ENCODE measurements around the gene ZNF217. TPM values are rescaled to one million over a fixed set of nuclear protein-coding genes. Genes with fewer than 3 reads are reported as not detected.
"Not testable (repeated sequence)": the region's sequence is repeated elsewhere in the genome, so short reads cannot be mapped to it uniquely, and the experiment has no call there.

ZNF217 gene
- total RNA-seq, 1 donor from 2014 or later = 39.5 TPM

GRCh38 chr20:53626584-53626983, 32.9 kb upstream of the ZNF217 start:
- Mint-ChIP-seq H3K4me1 (peaks cover 28% of the 10 kb centered on the region), H3K4me3 (no peak overlapping the region), H3K36me3 (no peaks in the 10 kb centered on the region), H3K27me3 (ENCODE audit: low read depth) (no peaks in the 10 kb centered on the region), H3K9me3 (no peaks in the 10 kb centered on the region), H3K27ac (no peak overlapping the region)
- DNase-seq (ENCODE audit: low spot score in 2 of 2, unreplicated experiment in 2 of 2) = no peak
- TF ChIP-seq, protein P1, sequence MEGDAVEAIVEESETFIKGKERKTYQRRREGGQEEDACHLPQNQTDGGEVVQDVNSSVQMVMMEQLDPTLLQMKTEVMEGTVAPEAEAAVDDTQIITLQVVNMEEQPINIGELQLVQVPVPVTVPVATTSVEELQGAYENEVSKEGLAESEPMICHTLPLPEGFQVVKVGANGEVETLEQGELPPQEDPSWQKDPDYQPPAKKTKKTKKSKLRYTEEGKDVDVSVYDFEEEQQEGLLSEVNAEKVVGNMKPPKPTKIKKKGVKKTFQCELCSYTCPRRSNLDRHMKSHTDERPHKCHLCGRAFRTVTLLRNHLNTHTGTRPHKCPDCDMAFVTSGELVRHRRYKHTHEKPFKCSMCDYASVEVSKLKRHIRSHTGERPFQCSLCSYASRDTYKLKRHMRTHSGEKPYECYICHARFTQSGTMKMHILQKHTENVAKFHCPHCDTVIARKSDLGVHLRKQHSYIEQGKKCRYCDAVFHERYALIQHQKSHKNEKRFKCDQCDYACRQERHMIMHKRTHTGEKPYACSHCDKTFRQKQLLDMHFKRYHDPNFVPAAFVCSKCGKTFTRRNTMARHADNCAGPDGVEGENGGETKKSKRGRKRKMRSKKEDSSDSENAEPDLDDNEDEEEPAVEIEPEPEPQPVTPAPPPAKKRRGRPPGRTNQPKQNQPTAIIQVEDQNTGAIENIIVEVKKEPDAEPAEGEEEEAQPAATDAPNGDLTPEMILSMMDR (IDR thresholded peaks at IDR 0.05; ENCODE audit: unreplicated experiment) = no peak

DNA sequence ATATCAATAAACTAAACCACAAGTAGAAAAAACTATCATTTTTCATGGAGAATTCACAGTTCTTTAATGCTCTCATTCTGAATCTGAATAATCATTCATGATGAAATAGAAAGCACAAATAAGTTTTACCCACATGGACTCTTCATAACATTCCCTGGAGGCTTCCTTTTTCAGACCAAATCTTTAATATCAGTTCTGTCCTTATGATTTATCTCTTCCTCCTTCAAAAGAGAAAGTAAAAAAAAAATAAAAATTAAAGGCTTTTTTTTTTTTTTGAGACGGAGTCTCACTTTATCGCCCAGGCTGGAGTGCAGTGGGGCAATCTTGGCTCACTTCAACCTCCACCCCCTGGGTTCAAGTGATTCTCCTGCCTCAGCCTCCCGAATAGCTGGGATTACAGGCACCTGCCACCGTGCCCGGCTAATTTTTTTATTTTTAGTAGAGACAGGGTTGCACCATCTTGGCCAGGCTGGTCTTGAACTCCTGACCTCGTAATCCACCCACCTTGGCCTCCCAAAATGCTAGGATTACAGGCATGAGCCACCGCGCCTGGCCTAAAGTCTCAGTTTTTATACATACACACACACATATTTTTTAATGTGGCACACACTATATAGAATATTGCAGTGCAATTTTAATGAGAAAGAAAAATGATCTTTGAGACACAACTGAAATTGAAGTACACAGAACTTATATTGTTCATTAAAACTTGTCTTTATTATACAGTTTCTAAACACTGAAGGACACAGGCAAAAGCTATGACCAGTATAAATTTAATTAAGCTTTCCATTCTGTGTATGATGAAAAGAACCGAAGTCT, 31.9 kb upstream of the ZNF217 start:
- no peaks in the 10 kb centered on the region for H3K9me3 Mint-ChIP-seq
- TF ChIP-seq, protein P1 (IDR thresholded peaks at IDR 0.05; ENCODE audit: unreplicated experiment) = no peak
- H3K27ac Mint-ChIP-seq = no peak overlapping the region
- H3K27me3 Mint-ChIP-seq (ENCODE audit: low read depth) = no peaks in the 10 kb centered on the region
- peaks cover 33% of the 10 kb centered on the region for H3K4me1 Mint-ChIP-seq
- DNase-seq (ENCODE audit: low spot score in 2 of 2, unreplicated experiment in 2 of 2) = no peak
- H3K36me3 Mint-ChIP-seq = no peaks in the 10 kb centered on the region
- H3K4me3 Mint-ChIP-seq = no peak overlapping the region

DNA sequence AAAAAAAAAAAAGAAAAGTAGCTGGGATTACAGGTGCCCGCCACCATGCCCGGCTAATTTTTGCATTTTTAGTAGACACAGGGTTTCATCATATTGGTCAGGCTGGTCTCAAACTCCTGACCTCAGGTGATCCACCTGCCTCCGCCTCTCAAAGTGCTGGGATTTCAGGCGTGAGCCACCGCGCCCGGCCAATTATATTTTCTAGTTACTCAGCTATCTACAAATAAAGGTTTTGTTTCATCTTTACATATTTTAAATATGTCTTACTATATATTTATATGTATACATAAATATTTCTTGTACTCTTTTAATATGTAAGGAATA, 31.2 kb upstream of the ZNF217 start:
- H3K4me1 Mint-ChIP-seq = peaks cover 33% of the 10 kb centered on the region
- H3K27me3 Mint-ChIP-seq (ENCODE audit: low read depth); H3K36me3 Mint-ChIP-seq; DNase-seq (ENCODE audit: low spot score in 2 of 2, unreplicated experiment in 2 of 2); H3K9me3 Mint-ChIP-seq; H3K4me3 Mint-ChIP-seq; H3K27ac Mint-ChIP-seq: not testable (repeated sequence)

- H3K4me1 Mint-ChIP-seq = peaks cover 36% of the 10 kb centered on the region
- H3K9me3 Mint-ChIP-seq = no peaks in the 10 kb centered on the region
- TF ChIP-seq, protein P1 (IDR thresholded peaks at IDR 0.05; ENCODE audit: unreplicated experiment) = no peak
- peak overlapping the region; percentile 97 for H3K27ac Mint-ChIP-seq
- peak in 1 of 2 experiments; percentile 43 for DNase-seq (ENCODE audit: low spot score in 2 of 2, unreplicated experiment in 2 of 2)
- peak overlapping the region; percentile 63 for H3K4me3 Mint-ChIP-seq
- no peaks in the 10 kb centered on the region for H3K36me3 Mint-ChIP-seq
- H3K27me3 Mint-ChIP-seq (ENCODE audit: low read depth) = no peaks in the 10 kb centered on the region
Measured at GRCh38 chr20:53623454-53624211, 30.0 kb upstream of the ZNF217 start.

DNA sequence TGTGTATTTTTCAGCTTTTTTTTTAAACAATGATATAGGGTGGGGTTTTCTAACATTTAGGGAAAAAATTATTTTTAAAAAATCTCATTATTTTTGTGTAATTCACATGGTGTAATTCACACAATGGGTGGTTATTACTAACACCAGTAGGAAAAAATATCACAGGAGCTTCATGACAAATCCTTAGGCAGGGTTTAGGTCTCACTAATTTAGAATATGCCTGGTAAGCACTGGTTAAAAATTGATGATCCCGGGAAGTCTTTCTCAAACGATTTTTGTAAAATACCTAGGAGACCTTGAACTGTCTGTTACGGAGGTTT, 29.5 kb upstream of the ZNF217 start:
- H3K4me1 Mint-ChIP-seq = peaks cover 36% of the 10 kb centered on the region
- peak overlapping the region; percentile 63 for H3K4me3 Mint-ChIP-seq
- no peaks in the 10 kb centered on the region for H3K27me3 Mint-ChIP-seq (ENCODE audit: low read depth)
- TF ChIP-seq, protein P1 (IDR thresholded peaks at IDR 0.05; ENCODE audit: unreplicated experiment) = no peak
- H3K9me3 Mint-ChIP-seq = no peaks in the 10 kb centered on the region
- peak overlapping the region; percentile 97 for H3K27ac Mint-ChIP-seq
- no peak for DNase-seq (ENCODE audit: low spot score in 2 of 2, unreplicated experiment in 2 of 2)
- no peaks in the 10 kb centered on the region for H3K36me3 Mint-ChIP-seq
